GM19468 (cell line): Measurements from ENCODE around the gene ACP5.

Experiments used
- ATAC-seq: cut with Tn5 transposase; IDR thresholded peaks from one replicate; pipeline ENCODE4 v1.9.1; 2021; ENCODE audit warnings: mild to moderate bottlenecking, moderate library complexity, moderate number of reproducible peaks; ENCODE audit not compliant: unreplicated experiment; ENCODE audit errors: extremely low read depth

ACP5 gene

DNA sequence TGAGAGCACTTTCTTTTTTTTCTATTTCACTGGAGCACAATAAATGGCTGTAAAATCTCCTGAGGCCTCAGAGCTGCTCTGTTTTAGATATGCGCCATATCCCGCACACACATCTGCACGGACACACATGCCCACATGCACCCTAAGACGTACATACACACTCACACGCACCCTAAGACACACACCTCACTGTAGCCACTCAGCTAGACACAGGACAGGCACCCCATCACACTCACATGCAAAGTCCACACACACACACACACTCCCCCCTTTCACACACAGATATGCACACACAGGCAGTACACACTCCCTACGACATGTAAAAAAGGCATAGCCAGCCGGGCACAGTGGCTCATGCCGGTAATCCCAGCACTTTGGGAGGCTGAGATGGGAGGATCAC lies 27.2 kb downstream of the ACP5 start:
- no peak for ATAC-seq

GRCh38 chr19:11549386-11549953 lies 28.0 kb downstream of the ACP5 start:
- ATAC-seq: no peak

DNA sequence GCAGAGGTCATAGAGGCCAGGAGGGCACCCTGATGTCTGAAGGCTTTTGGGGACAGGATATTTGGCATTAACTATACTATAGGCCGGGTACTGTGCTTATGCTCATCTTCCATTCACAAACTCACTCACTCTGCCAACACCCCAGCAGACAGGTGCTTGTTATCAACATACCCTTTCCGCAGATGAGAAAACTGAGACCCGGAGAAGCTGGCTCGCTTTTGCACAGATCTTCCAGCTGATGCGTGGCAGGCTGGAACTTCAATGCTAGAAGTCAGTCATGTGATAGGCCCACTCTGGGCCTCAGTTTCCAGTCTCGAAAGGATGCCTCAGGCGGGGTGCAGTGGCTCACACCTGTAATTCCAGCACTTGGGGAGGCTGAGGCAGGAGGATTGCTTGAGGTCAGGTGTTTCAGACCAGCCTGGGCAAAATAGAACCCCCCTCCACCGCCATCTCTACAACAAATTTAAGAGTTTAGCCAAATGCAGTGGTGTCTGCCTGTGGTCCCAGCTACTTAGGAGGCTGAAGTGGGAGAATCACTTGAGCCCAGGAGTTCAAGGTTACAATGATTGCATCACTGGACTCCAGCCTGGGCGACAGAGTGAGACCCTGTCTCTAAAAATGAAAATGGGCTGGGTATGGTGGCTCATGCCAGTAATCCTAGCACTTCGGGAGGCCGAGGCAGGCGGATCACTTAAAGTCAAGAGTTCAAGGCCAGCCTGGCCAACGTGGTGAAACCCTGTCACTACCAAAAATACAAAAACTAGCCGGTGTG lies 29.3 kb downstream of the ACP5 start:
- no peak for ATAC-seq

- no peak for ATAC-seq
These were observed 36.2 kb downstream of the ACP5 start for GRCh38 chr19:11541238-11541637.

DNA sequence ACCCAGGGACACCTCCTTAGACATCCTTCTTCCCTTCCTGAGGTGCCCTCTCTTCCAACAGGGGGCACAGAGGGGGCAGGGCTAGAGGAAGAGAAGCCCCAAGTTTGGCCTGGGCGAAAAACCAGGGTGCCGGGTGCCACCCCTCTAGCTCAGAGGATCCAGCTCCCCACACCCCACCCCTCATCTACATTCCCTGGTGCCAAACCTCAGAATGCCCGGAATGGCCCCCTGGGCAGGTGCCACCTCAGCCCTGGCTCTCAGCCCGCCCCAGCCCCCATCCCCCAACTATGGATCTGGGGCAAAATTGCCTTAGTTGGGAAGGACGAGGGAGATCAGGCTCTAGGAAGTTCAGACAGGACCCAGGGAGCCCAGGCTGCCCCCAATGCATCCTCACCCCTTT lies 36.8 kb downstream of the ACP5 start:
- no peak for ATAC-seq

- no peak for ATAC-seq
These were observed 37.7 kb downstream of the ACP5 start for GRCh38 chr19:11539495-11540365.

DNA sequence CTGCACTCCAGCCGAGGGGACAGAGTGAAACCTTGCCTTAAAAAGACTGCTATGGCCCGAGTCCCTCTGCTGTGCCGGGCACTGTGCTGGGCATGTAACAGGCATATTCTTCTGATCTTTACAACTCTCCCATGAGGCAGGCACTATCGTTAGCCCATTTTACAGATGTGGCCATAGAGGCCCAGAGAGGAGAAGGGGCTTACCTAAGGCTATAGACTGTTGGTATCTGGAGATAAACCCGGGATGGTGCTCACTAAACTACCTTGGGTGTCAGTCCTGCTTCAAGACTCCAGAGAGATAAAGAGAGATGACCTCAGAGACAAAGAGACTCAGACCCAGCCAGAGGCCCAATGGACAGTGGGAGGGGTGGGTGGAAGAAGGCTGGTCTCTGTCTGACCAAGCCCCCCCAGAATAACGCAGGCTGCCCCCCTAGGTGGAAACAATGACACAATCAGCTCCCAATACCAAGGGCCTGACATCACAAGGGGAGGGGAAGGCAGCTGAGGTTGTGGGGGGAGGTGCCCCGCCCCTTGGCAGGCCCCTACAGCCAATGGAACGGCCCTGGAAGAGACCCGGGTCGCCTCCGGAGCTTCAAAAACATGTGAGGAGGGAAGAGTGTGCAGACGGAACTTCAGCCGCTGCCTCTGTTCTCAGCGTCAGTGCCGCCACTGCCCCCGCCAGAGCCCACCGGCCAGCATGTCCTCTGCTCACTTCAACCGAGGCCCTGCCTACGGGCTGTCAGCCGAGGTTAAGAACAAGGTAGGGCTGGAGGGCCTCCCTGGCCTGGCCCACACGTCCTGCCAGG lies 39.0 kb downstream of the ACP5 start, which contains the start of gene CNN1:
TSS of gene CNN1 (plus strand) at position 620 of the 805 bp plus-strand sequence. CDS start at position 697, 77 bp downstream.
- ATAC-seq: no peak

GRCh38 chr19:11535792-11536595 lies 41.5 kb downstream of the ACP5 start:
- ATAC-seq: no peak

DNA sequence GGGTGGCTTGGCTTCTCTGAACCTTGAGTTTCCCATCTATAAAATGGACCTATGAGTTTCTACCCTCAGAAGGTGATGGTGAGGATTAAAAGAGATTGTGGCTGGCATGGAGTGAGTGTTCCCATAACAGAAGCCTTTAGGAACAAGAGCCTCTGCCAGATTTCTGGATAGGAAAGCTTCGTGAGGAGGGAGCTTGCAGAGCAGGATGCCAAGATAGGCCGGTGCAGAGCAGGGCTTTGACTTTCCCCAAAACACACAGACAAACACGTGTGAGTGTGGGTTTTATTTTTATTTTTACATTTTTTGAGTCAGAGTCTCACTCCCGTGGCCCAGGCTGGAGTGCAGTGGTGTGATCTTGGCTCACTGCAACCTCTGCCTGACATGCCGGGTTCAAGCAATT lies 42.5 kb downstream of the ACP5 start:
- ATAC-seq: no peak

DNA sequence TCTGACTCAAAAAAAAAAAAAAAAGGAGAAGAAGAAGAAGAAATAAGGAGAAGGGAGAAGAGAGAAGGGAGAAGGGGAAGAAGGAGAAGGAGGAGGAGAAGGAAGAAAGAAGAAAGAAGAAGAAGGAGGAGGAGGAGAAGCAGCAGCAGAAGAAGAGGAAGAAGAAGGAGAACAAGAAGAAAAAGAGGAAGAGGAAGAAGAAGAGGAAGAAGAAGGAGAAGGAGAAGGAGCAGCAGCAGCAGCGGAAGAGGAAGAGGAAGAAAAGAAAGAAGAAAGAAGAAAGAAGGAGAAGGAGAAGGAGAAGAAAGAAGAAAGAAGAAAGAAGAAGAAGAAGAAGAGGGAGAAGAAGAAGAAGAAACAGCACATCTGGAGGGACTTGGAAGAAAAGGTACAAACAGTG lies 42.9 kb downstream of the ACP5 start:
- no peak for ATAC-seq

DNA sequence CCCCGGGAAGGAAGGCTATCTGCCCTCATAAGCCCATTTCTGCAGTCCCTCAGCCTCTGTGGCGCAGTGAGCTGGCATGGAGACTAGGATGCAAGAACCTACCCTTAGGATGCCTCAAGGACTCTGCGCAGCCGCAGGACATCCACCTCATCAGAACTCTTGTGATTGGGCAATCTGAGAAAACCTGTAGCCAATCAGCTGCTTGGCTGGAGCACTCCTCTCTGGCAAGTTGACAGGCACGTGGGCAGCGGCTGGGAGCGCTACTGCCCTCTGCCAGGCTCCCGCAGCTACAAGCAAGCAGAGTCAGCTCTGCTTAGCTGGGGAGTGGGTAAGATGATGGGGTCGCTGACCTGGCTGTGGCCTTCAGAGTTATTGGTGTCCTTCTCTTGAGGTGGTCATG lies 47.0 kb downstream of the ACP5 start:
- ATAC-seq: no peak

DNA sequence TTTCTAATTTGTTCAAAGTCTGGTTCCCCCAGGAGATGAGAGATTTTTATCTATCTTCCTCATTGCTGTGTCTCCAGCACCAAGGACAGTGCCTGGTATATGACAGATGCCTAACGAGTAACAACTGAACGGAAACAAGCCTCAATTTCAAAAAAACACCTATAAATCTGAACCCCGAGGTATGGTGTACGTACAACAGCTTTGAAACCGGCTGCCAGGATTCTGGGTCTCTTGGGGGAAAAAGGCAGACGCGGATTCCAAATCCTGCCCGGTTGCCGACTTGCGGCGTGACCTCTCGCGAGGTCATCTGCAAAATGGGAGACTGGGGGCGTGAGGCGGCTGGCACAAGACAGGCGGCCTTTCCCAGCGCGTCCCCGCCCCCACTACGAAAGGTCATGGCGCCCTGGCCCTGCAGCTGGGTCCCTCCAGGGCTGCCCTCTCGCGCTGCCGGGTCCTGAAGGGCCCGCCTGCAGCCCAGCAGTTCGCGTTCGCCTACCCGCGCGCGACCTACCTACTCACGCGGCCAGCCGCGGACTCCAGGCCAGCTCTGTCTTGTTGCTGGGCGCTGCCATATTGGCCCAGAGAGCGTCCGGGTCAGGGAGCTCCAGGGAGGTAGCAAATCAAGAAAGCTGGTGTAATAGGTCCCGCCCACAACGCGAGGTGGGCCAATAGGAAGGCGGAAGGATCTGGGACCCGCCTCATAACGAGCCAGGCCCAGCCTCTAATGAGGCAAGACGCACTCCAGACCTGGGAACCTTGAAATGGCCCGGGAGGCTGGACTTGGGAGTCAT lies 48.7 kb downstream of the ACP5 start, which contains the start of gene ECSIT:
TSS of gene ECSIT (minus strand) at position 584 of the 791 bp plus-strand sequence. CDS start 9,964 bp downstream, outside the sequence.
- ATAC-seq: peak; percentile 69
